Keratinocyte (primary cell): Measurements from ENCODE around the gene RSL1D1.

ENCODE experiments used
- EZH2 ChIP-seq: IDR thresholded peaks from one replicate; pipeline ENCODE4 v1.6.1; 2012; ENCODE audit warnings: inconsistent platforms, mild to moderate bottlenecking, low read length, moderate library complexity
- TF ChIP-seq, protein P1 (sequence below), 3 experiments: IDR thresholded peaks in 1 of 3; conservative IDR thresholded peaks in 1 of 3; optimal IDR thresholded peaks in 1 of 3; 2 replicates in 2 of 3; 3 replicates in 1 of 3; pipeline versions ENCODE3 to v1.5.1; 2011; ENCODE audit warnings: low read length in 3 of 3, mild to moderate bottlenecking in 3 of 3, moderate library complexity in 2 of 3, control low read depth in 1 of 3, inconsistent platforms in 1 of 3; ENCODE audit not compliant: insufficient read depth in 2 of 3; ENCODE audit errors: extremely low read depth in 1 of 3

DNA sequence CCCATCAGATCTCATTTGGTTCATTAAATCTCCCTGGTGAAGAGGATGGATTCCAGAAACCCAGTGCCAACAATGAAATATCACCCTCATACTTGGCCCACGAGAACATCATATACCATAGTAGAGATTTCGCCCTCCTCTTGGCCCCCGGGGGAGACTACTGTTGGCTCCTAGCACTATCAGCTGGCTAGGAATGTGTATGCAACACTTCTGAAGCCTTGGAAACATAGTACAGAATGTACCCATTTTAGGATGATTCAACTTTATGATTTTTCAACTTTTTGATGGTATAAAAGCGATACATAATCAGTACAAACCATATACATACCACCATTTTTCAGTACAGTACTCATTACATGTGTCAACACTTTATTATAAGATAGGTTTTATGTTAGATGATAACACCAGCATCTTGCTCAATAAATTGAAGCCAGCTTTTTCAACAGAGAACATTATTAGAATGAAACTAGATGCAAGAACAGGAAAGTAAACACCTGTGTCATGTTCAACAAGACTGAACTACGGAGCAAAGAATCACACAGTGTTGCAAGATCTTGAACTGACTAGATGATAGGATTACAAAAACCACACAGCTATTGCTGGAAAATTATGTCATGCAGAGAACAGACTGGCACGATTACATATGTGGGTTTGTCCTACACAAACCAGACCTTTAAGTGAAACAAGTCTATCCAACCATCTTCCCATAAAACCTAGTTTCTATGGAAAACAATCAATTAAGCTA is 17.2 kb downstream of the RSL1D1 start:
- TF ChIP-seq, protein P1, sequence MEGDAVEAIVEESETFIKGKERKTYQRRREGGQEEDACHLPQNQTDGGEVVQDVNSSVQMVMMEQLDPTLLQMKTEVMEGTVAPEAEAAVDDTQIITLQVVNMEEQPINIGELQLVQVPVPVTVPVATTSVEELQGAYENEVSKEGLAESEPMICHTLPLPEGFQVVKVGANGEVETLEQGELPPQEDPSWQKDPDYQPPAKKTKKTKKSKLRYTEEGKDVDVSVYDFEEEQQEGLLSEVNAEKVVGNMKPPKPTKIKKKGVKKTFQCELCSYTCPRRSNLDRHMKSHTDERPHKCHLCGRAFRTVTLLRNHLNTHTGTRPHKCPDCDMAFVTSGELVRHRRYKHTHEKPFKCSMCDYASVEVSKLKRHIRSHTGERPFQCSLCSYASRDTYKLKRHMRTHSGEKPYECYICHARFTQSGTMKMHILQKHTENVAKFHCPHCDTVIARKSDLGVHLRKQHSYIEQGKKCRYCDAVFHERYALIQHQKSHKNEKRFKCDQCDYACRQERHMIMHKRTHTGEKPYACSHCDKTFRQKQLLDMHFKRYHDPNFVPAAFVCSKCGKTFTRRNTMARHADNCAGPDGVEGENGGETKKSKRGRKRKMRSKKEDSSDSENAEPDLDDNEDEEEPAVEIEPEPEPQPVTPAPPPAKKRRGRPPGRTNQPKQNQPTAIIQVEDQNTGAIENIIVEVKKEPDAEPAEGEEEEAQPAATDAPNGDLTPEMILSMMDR (optimal IDR thresholded peaks at IDR 0.05 in 1 of 3, IDR thresholded peaks at IDR 0.05 in 1 of 3, conservative IDR thresholded peaks at IDR 0.05 in 1 of 3; ENCODE audit: extremely low read depth in 1 of 3, insufficient read depth in 2 of 3, low read length in 3 of 3): no peak
- TF ChIP-seq EZH2: no peak
